ENCODE measurements around the gene SHISA7.

The SHISA7 gene

GRCh38 chr19:55482156-55482961, 39.3 kb upstream of the SHISA7 start:
- no peak for DNase-seq

DNA sequence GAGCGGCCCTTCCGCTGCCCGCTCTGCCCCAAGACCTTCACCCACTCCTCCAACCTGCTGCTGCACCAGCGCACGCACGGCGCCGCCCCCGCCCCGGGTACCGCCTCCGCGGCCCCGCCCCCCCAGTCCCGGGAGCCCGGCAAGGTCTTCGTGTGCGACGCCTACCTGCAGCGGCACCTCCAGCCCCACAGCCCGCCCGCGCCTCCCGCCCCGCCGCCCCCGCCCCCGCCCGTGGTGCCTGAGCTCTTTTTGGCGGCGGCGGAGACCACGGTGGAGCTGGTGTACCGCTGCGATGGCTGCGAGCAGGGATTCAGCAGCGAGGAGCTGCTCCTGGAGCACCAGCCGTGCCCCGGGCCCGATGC, 38.7 kb upstream of the SHISA7 start:
- DNase-seq: no peak

DNA sequence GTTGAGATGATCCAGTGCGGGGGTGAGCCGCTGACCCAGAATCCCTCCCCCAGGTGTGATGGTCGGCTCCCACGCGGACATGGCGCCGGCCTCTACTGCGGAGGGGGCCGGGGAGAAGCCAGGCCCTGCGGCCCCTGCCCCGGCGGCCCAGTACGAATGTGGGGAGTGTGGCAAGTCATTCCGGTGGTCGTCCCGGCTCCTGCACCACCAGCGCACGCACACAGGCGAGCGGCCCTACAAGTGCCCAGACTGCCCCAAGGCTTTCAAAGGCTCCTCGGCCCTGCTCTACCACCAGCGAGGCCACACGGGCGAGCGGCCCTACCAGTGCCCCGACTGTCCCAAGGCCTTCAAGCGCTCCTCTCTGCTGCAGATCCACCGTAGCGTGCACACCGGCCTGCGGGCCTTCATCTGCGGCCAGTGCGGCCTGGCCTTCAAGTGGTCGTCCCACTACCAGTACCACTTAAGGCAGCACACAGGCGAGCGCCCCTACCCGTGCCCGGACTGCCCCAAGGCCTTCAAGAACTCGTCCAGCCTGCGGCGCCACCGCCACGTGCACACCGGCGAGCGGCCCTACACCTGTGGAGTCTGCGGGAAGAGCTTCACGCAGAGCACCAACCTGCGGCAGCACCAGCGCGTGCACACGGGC, 38.2 kb upstream of the SHISA7 start:
- no peak for DNase-seq

- DNase-seq: no peak
Observed at GRCh38 chr19:55479451-55480230, 36.5 kb upstream of the SHISA7 start.

- DNase-seq: no peak
Observed at GRCh38 chr19:55479045-55479444, 35.9 kb upstream of the SHISA7 start.

GRCh38 chr19:55478364-55478763, 35.3 kb upstream of the SHISA7 start:
- no peak for DNase-seq

- DNase-seq: no peak
Observed at GRCh38 chr19:55477905-55478304, 34.8 kb upstream of the SHISA7 start.

- DNase-seq: peak; percentile 93
Observed at GRCh38 chr19:55476100-55476775, 33.1 kb upstream of the SHISA7 start, which contains the start of gene ZNF628. Gene ZNF628 (plus strand): TSS chr19:55476617. CDS start chr19:55479911, 3,294 bp downstream.

- DNase-seq: no peak
Observed at GRCh38 chr19:55474269-55475265, 31.5 kb upstream of the SHISA7 start.

DNA sequence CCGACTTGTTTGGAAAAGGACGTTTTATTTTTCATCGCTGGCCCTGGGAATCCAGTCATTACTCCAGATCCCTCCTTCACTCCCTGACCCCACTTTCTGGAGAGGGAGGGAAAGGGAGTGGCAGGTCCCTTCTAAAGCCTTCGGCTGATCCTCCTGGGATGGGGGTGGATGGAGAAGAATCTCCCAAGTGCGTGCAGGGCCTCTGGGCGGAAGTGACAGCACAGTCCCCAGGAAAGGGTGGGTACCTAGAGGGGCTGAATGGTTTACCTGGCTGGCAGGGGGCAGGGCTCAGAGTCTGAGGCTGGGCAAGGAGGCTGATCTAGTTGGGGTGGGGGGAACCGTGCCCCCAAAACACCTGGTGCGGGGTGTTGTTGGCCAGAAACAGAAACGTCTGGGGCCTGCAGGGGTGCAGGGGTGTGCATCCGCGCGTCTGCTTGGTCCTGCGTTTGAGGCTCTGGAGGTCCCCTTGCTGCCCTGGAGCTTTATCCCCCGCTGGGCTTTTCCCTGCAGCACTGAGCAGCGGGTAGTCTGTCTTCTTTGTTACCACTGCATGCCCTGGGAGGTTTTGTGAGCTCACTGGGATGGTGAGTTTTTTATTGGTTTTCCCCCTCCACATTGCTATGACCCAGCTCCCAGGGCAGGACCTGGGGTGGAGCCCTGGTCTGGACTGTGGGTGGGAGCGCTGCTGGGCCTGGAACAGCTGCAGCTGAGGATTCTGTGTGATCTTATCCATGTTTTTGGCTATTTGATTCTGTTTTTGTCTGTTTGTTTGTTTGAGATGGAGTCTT, 30.3 kb upstream of the SHISA7 start:
- DNase-seq: no peak

DNA sequence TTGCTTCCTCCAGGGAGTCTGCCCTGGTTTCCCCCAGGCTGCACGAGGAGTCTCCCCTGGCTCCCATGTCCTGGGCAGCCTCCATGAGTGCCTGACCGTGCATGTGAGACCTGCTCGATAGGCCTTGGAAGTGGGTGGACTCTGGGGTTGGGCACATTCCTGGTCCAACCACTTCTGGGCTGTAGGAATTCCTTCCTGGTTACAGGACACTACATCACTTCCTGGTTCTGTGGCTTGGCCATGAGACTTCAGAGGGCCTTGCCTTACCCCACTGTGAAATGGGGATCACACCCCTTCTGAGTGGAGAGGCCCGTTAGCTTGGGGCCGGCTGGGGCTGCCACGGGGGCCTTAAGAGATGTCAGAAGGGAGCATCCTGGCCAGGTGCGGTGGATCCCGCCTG, 29.4 kb upstream of the SHISA7 start:
- no peak for DNase-seq

DNA sequence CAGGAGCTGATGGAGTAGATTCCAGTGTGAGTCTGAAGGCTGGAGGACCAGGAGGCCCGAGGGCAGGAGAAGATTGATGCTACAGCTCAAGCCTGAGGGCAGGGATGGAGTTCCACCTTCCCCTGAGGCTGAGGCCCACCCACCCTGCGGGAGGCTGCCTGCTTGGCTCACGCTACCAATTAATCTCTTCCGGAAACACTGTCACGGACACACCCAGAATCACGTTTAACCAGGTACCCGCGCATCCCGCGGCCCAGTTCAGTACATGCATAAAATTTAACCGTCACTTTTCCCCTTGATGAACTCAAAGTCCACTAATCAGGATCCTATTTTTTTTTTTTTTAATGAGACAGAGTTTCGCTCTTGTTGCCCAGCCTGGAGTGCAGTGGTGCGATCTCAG, 28.2 kb upstream of the SHISA7 start:
- no peak for DNase-seq

DNA sequence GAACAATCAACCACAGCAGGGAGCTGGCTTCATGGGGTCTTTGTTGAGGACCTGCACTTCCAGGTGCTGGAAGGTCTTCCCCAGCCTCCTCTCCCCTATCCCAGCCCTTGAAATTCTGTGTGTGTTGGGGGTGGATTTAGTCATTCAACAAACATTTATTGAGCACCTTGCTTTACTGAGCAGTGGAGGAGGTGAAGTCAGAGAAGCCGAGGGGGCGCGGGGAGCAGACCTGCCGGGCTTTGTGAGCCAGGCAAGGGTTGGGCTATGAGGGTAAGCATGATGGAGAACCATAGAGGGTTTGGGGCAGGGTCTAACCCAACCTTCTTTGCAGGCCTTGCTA, 24.9 kb upstream of the SHISA7 start:
- DNase-seq: no peak

DNA sequence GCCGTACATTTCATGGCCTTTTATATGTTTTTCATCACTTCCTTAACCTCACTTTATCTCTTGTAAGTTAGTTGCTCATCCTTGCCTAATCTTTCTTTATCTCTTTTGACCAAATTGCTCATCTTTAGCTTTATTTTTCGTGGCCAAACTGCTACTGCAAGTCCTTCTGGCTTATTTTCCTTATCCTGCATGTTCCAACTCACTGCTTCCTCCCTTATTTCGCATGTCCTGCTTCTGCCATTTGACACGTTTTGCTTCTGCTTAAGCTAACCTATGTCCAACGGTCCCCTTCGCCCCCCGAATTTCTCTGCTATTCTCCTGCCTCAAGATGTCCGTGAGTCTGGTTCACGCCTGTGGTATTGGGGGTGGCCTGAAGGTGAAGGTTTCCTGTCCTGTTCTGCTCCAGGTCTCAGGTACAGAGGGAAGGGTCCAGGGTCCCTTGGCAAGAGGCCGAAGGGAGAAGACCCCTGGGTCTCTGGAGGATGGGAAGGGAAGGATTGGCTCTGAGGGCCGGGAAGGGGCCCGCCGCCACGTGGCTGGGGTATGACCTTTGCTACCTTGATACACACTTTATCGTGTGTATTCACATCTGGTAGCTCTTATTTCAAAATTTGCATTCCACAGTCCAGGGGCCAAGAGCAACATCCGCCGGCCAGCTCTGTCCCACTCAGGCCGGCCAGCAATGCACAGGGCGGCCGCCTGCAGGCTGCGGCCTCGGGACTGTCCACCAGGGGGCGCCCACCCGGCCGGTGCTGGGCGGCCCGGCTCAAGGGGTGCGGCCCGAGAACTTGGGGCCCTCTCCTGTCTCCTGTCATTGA, 24.3 kb upstream of the SHISA7 start:
- DNase-seq: peak; percentile 51

DNA sequence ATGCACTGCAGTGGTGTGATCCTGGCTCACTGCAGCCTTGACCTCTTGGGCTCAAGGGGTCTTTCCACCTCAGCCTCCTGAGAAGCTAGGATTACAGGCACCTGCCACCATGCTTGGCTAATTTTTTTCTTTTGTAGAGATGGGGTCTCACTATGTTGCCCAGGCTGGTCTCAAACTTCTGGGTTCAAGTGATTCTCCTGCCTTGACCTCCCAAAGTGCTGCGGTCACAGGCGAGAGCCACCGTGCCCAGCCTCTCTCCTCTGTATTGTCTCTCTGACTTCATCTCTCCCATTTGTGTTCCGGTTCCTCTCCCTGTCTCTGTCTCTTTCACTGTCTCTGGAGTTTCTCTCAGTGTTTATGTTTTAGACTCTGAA, 23.1 kb upstream of the SHISA7 start:
- no peak for DNase-seq

DNA sequence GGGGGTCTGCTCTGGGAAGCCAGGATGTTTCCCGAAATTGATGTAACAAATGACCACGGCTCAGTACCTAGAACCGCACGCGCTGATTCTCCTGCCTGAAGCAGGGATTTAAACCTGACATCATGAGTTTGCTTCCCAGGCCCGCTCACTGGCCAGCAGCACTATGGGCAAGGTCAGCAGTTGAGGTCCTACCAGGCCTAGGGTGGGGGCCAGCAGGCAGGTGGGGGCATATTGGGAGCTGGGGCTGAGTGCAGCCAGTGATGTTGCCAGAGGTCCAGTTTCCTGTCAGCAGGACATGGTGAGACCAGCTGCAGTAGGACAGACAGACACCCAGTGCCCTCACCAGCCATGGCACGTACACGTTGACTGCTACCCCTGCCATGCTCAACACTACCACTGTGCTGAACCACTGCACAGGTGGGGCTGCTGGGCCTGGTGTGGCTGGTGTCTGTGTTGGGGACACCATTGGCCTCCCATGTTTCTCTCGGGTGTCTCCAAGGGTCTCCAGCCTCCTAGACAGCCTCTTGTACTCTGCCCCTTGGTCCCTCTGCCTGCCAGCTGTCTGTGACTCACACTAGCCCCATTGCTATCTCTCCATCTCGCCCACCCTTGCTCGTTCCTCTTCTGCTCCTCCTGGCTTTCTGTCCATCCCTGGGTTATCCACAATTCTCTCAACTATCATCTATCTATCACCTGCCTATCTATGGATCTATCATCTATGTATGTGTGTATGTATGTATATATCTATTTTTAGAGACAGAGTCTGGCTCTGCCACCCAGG, 22.6 kb upstream of the SHISA7 start:
- DNase-seq: no peak

DNA sequence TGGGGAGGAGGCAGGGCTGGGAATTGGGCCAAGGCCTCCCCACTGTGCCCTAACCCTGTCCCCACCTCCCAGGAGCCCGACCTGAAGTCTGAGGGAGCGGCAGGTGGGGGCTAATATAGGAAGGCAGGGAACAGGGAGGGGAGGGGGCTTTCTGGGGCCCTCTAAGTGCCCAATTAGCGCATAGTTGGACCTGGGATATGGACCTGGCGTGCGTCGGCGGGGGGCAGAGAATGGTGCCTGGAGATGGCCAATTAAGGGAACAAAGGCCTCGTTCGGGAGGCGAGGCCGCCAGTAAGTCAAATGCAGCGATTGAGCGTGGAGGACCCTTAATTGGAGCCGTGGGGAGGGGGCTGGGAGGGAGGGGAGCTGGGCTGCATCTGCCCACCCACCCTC, 21.6 kb upstream of the SHISA7 start, which contains the start of gene C19orf85:
C19orf85 (minus strand) TSS at position 90 of the 393 bp plus-strand sequence. CDS start 197 bp downstream, outside the sequence.
- DNase-seq: no peak

- DNase-seq: no peak
Observed at GRCh38 chr19:55464039-55464661, 21.1 kb upstream of the SHISA7 start.

DNA sequence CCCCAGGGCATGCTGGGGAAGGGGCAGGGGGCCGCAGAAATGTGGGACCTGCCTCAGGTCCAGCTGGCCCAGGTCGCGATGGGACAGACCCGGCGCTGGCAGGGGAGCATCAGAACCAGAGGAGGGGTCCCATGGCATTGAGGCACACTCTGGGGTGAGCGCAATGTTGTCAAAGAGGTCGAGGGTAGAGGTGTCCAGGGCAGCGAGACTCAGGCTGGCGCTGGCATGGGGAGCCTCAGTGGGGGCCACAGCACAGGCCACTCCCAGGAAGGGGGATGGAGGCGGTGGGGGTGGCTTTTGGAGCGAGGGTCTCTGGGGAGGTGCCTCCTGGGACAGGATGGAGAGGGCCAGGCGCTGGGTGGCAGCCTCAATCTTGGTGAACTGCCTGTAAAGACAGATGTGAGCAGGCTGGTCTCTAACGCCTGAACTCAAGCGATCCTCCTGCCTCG, 20.5 kb upstream of the SHISA7 start:
- DNase-seq: no peak
